Smooth muscle cell (in vitro differentiated cells): Measurements from ENCODE around the gene BAIAP2L1. TPM values are rescaled to one million over a fixed set of nuclear protein-coding genes. Genes with fewer than 3 reads are reported as not detected.

ENCODE experiments used
- DNase-seq: peaks from one replicate; lab custom pipeline; 2025; ENCODE audit not compliant: unreplicated experiment; lab: John Stamatoyannopoulos, UW
- H2AFZ ChIP-seq: fragments of 200-600 bp; sonication (generic); 2 replicates; pipeline ENCODE4 v1.6.0; 2016; ENCODE audit warnings: antibody characterized with exemption, low read depth, mild to moderate bottlenecking
- H3F3A ChIP-seq: fragments of 200-600 bp; sonication (generic); 2 replicates; pipeline ENCODE4 v1.6.0; 2017; ENCODE audit warnings: antibody characterized with exemption, low read depth
- H3K27ac ChIP-seq: fragments of 200-600 bp; sonication (generic); 2 replicates; pipeline ENCODE4 v1.5.1; 2016; ENCODE audit warnings: low read depth, mild to moderate bottlenecking
- H3K27me3 ChIP-seq: fragments of 200-600 bp; sonication (generic); 2 replicates; pipeline ENCODE4 v1.6.1; 2016; ENCODE audit warnings: low read depth, mild to moderate bottlenecking
- H3K36me3 ChIP-seq: fragments of 200-600 bp; sonication (generic); 2 replicates; pipeline ENCODE4 v1.5.1; 2016; ENCODE audit warnings: low read depth
- H3K4me1 ChIP-seq: fragments of 200-600 bp; sonication (generic); 2 replicates; pipeline ENCODE4 v1.5.1; 2016; ENCODE audit warnings: low read depth
- H3K4me2 ChIP-seq: fragments of 200-600 bp; sonication (generic); 2 replicates; pipeline ENCODE4 v1.6.0; 2016; ENCODE audit warnings: mild to moderate bottlenecking
- H3K4me3 ChIP-seq: fragments of 200-600 bp; sonication (generic); 2 replicates; pipeline ENCODE4 v1.5.1; 2016; ENCODE audit warnings: mild to moderate bottlenecking
- H3K79me2 ChIP-seq: fragments of 200-600 bp; sonication (generic); 2 replicates; pipeline ENCODE4 v1.6.0; 2016; ENCODE audit warnings: low read depth, mild to moderate bottlenecking
- H3K9ac ChIP-seq: fragments of 200-600 bp; sonication (generic); 2 replicates; pipeline ENCODE4 v1.6.0; 2016; ENCODE audit warnings: low read depth
- H3K9me3 ChIP-seq: fragments of 200-600 bp; sonication (generic); replicated peaks from 2 replicates; pipeline ENCODE4 v1.5.1; 2016; ENCODE audit warnings: low read depth
- H4K20me1 ChIP-seq: fragments of 200-600 bp; sonication (generic); 2 replicates; pipeline ENCODE4 v1.6.0; 2016; ENCODE audit warnings: low read depth
- WGBS: methylation state at CpG from one replicate; pipeline ENCODE4 v1.1.7; 2016; ENCODE audit warnings: low lambda C conversion rate; 5-methylcytosine and 5-hydroxymethylcytosine counted together
- polyA plus RNA-seq: library from polyadenylated mRNA; unstranded; fragments of >200 nt; fragmentation: Nextera tagmentation; extraction: Ambion mirVana; gene quantifications from 2 replicates; pipeline ENCODE4 v1.2.1, GENCODE V29; 2016
- total RNA-seq: library from RNA; depleted of rRNA; stranded (reverse); fragments of >200 nt; gene quantifications from 2 replicates; pipeline ENCODE4 v1.2.3, GENCODE V29; 2014
- TF ChIP-seq, protein P1 (sequence below): fragments of 200-600 bp; sonication (generic); IDR thresholded peaks from 2 replicates; pipeline ENCODE4 v1.5.1; 2017; ENCODE audit warnings: borderline replicate concordance, mild to moderate bottlenecking, antibody characterized with exemption; ENCODE audit not compliant: insufficient read depth, poor library complexity, severe bottlenecking

The BAIAP2L1 gene
- total and polyA plus RNA-seq, 2 experiments from 2014 or later: 45.0 to 55.1 TPM

DNA sequence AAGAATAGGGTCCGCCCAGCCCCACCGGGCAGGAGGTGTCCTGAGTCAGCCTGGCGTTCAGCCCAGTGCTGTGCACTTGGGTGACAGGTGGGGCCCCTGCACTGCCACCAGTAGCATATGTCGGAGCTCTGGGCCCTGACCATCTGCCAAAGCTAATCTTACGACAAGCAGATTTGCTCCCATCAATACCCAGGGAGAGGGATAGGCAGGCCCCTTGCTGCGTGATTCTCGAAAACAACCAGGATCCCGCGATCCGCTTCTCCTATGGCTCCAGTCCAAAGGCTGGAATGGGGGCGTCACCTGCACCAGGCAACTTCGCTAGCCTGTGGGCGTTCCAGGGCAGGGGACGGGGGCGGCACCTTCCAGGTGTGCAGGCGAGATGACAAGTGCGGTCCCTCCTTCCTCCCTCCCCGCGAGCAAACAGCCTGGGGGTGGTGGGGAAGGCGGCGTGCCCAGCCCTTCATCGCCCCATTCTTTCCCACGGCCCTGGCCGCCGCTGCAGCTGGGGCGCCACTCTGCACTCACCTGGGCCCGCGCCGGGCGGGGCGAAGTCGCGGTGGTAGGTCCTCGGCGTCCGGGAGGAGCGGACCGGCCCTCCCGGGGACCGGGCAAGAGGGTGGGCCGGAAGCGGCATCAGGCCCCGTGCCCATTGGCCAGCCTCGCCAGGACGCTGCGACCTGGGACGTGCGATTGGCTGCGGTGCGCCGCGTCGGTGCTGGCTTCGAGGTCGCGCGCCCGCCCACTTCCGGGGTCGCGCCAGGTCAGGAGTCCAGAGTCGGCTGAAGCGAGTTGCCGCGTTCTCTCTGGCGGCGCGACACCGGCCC, 149.1 kb downstream of the BAIAP2L1 start, which contains the start of gene TECPR1:
Gene TECPR1, minus strand, starts transcription at position 632 of the 824 bp plus-strand sequence. CDS start 6,086 bp downstream, outside the sequence.
- H3K4me1 ChIP-seq: peaks cover 14% of the 10 kb centered on the region

DNA sequence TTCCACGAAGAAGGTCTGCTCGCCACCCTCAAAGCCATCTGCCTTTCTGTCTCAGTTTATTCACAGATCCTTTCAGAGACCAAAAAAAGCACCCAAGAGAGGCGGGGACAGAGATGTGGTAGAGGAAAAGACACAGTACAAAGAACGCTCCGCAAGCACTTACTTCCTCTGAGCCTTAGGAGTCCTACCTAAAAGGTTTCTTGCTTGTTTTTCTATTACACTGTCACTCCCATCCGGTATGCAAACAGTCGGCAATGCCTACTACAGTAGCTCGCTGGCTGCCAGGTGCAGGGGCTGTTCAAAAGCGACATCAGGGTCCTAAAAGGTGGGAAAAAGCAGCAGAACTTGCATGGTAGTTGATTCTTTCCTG, 149.7 kb downstream of the BAIAP2L1 start:
- H3K4me1 ChIP-seq: peaks cover 14% of the 10 kb centered on the region
- H2AFZ ChIP-seq: peak overlapping the region; percentile 88
- peak overlapping the region; percentile 80 for H3K4me3 ChIP-seq
- H3K79me2 ChIP-seq: peaks cover 22% of the 10 kb centered on the region
- no peaks in the 10 kb centered on the region for H3K27me3 ChIP-seq
- no peaks in the 10 kb centered on the region for H3F3A ChIP-seq
- TF ChIP-seq, protein P1, sequence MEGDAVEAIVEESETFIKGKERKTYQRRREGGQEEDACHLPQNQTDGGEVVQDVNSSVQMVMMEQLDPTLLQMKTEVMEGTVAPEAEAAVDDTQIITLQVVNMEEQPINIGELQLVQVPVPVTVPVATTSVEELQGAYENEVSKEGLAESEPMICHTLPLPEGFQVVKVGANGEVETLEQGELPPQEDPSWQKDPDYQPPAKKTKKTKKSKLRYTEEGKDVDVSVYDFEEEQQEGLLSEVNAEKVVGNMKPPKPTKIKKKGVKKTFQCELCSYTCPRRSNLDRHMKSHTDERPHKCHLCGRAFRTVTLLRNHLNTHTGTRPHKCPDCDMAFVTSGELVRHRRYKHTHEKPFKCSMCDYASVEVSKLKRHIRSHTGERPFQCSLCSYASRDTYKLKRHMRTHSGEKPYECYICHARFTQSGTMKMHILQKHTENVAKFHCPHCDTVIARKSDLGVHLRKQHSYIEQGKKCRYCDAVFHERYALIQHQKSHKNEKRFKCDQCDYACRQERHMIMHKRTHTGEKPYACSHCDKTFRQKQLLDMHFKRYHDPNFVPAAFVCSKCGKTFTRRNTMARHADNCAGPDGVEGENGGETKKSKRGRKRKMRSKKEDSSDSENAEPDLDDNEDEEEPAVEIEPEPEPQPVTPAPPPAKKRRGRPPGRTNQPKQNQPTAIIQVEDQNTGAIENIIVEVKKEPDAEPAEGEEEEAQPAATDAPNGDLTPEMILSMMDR: no peak
- no peaks in the 10 kb centered on the region for H3K9me3 ChIP-seq
- 30% methylated on average over 9 of the region's 9 CpGs for WGBS
- H4K20me1 ChIP-seq: peaks cover 3% of the 10 kb centered on the region
- no peaks in the 10 kb centered on the region for H3K36me3 ChIP-seq
- DNase-seq: no peak
- peak overlapping the region; percentile 98 for H3K4me2 ChIP-seq
- H3K27ac ChIP-seq: no peak overlapping the region
- peak overlapping the region; percentile 63 for H3K9ac ChIP-seq

More for the DNA sequence above, 149.1 kb downstream of the BAIAP2L1 start, which contains the start of gene TECPR1:
- H2AFZ ChIP-seq: peak within 1 kb of the TSS; percentile 88
- peak within 1 kb of the TSS; percentile 63 for H3K9ac ChIP-seq
- no peaks in the 10 kb centered on the region for H3K27me3 ChIP-seq
- no peaks in the 10 kb centered on the region for H3K36me3 ChIP-seq
- peaks cover 3% of the 10 kb centered on the region for H4K20me1 ChIP-seq
- H3K4me2 ChIP-seq: peak within 1 kb of the TSS; percentile 98
- H3K9me3 ChIP-seq: no peaks in the 10 kb centered on the region
- peak; percentile 65 for DNase-seq
- no peaks in the 10 kb centered on the region for H3F3A ChIP-seq
- no peak within 1 kb of the TSS for H3K27ac ChIP-seq
- peaks cover 22% of the 10 kb centered on the region for H3K79me2 ChIP-seq
- 1% methylated on average over 61 of the region's 69 CpGs for WGBS
- TF ChIP-seq, protein P1: no peak
- peak within 1 kb of the TSS; percentile 80 for H3K4me3 ChIP-seq

DNA sequence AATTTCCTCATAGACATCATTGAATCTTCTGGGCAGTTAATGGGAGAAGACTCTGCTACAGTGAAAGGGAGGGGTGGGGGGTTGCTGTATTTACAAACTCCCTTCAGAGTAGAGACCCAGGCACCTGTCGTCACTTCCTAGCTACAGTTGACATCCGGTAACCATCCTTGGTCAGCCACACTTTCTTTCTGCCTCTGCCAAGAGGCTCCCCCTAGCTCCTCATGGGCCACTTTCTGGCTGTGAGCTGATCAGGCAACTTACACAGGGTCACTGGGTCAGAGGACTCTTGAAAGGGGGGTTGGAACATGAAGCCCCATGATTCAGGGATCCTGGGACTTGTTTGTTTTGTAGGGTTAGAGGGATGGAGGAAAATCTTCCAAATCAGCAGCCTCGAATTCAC, 150.1 kb downstream of the BAIAP2L1 start:
- no peak for DNase-seq
- no peak overlapping the region for H3K9ac ChIP-seq
- H3K27ac ChIP-seq: no peak overlapping the region
- peaks cover 3% of the 10 kb centered on the region for H4K20me1 ChIP-seq
- H3K27me3 ChIP-seq: no peaks in the 10 kb centered on the region
- no peaks in the 10 kb centered on the region for H3K36me3 ChIP-seq
- peak overlapping the region; percentile 80 for H3K4me3 ChIP-seq
- H2AFZ ChIP-seq: no peak overlapping the region
- H3F3A ChIP-seq: no peaks in the 10 kb centered on the region
- H3K4me1 ChIP-seq: peaks cover 14% of the 10 kb centered on the region
- peak overlapping the region; percentile 98 for H3K4me2 ChIP-seq
- TF ChIP-seq, protein P1: no peak
- peaks cover 22% of the 10 kb centered on the region for H3K79me2 ChIP-seq
- 69% methylated on average over 3 of the region's 3 CpGs for WGBS
- no peaks in the 10 kb centered on the region for H3K9me3 ChIP-seq
